ENCODE results near the gene PBX3.

Gene PBX3

DNA sequence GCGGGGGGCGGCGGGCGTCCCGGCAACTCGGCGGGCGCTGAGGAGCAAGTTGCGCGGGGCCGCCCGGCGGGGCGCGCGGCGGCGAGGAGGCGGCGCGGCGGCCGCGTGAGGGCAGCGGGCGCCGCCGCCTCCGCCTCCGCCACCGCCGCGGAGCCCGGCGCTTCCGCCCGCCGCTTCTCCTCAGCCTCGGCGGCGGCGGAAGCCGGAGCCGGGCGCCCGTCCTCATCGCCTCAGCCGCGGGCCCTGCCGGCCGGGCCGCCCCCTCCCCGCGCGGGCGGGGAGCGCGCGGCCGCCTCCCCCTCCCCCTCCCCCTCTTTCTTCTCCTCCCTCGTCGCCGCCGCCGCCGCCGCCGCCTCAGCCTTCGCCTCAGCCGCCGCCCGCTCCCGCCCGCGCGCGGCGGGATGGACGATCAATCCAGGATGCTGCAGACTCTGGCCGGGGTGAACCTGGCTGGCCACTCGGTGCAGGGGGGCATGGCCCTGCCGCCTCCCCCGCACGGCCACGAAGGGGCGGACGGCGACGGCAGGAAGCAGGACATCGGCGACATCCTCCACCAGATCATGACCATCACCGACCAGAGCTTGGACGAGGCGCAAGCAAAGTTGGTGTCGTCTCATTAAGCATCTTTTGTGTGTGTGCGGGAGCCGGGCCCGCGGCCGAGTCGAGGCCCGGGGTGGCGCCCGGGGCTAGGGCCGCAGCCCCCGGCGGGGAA is at the start of gene PBX3:
Gene PBX3, plus strand, starts transcription at position 321 of the 712 bp plus-strand sequence.
- DNase-seq (ENCODE audit: low read depth) = peak; percentile 45

- DNase-seq (ENCODE audit: low read depth) = no peak
Observed at GRCh38 chr9:125699870-125700269, 47.3 kb upstream of the PBX3 start.

GRCh38 chr9:125700791-125701190 is 46.4 kb upstream of the PBX3 start:
- no peak for DNase-seq (ENCODE audit: low read depth)

GRCh38 chr9:125701351-125701750 is 45.8 kb upstream of the PBX3 start:
- DNase-seq (ENCODE audit: low read depth) = no peak

- DNase-seq (ENCODE audit: low read depth) = no peak
Observed at GRCh38 chr9:125703662-125704061, 43.5 kb upstream of the PBX3 start.

DNA sequence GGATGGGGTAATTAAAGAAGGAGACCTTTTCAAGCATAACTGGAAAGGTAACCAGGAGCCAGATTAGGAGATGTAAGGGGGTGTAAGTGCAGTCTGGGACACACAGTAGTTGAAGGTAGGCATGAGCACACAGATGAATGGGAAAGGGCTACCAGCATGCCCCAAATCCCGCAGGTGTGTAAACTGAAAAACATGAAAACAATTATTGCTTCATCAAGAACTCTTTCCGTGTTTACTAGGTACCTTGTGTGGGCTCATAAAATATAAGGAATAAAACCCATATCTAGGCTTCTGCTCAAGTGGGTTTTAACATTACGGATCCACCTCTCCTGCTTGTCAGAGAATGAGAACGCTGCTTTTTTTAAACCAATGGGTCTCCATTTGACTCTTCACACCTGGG is 41.3 kb upstream of the PBX3 start:
- DNase-seq (ENCODE audit: low read depth) = no peak

DNA sequence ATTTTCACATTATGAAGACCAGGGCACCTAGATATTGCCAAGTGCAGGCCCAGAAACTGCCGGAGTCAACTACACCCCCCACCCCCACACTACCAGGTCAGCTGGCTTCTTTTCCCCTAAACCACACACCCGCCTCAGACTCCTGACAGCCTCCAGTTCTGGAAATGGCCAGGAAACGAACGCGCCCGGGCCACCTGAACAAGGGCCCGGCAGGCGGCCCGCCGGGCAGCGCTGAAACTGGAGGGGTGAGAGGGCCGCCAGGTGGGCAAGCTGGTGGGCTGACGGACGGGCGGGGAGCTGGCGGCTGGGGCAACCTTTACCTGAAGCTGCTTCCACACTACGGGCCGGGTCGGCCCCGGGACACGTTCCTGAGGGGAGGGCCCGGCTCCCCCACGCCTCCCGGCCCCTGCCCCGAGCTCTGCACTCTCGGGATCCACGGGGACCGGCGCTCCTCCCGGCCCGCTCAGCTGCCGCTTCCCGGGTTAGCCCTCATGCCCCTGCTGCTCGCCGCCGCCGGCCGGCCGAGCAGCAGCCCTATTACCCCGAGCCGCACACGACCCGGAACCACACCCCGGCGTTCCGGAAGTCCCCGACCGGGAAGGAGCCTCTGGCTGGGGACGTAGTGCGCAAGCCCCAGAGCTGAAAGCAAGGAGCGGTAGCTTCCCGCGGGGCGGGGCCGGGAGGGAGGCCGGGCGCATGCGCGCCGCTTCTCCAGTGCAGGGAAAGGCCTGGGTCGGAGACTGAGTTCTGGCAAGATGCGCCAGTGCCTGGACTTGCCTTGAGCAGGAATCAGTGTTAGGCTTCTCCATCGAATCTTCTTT is 40.3 kb upstream of the PBX3 start, which contains the start of gene MAPKAP1:
Gene MAPKAP1, minus strand, starts transcription at position 558 of the 821 bp plus-strand sequence. CDS start 34,634 bp downstream, outside the sequence.
- DNase-seq (ENCODE audit: low read depth) = peak; percentile 88

DNA sequence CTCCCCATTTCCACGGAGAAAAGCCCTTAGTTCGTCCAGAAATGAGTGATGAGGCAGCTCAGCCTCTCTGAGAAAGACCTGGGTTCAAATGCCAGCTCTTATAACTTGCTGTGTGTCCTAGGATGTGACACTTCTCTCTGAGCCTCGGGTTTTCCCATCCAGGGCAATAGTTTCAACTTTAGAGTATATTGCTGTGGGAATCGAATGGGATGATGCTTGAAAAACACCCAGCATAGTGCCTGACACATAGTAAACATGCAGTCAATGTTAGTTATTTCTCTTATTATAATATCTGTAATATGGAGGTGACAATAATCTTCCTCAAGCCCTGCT is 39.7 kb upstream of the PBX3 start:
- no peak for DNase-seq (ENCODE audit: low read depth)

DNA sequence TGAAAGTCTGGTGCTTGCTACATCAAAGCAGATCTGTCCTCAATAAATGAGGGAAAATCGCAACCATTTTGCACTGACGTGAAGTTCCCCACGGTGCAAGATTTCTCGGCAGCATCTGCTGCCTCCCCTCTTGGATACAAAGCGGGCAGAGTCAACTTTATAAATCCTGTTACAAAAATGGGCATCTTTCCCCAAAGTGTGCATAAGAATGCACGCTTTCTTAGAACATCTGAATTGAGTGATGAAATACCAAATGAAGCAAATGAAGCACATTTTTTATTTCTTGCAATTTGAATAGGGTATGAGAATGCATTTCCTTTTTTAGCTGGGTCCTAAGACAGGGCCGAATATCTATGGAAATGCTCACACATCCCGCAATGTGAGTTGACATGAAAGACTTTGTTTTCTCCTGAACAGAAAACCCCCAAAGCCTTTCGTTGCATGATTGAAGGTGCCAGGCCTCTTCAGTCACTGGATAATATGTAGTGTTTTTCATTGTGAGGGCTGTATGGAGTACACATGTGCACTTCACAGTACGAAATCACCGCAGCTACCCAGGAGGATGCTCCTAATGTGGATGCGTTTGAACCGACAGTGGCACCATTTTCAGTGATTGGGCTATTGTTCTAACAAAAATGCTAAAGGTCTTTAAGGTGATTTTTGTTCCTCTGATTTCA is 20.6 kb upstream of the PBX3 start:
- DNase-seq (ENCODE audit: low read depth) = no peak

GRCh38 chr9:125730168-125730567 is 17.0 kb upstream of the PBX3 start:
- no peak for DNase-seq (ENCODE audit: low read depth)

GRCh38 chr9:125732562-125732961 is 14.6 kb upstream of the PBX3 start:
- no peak for DNase-seq (ENCODE audit: low read depth)

- DNase-seq (ENCODE audit: low read depth) = no peak
Observed at GRCh38 chr9:125739436-125739835, 7.7 kb upstream of the PBX3 start.

DNA sequence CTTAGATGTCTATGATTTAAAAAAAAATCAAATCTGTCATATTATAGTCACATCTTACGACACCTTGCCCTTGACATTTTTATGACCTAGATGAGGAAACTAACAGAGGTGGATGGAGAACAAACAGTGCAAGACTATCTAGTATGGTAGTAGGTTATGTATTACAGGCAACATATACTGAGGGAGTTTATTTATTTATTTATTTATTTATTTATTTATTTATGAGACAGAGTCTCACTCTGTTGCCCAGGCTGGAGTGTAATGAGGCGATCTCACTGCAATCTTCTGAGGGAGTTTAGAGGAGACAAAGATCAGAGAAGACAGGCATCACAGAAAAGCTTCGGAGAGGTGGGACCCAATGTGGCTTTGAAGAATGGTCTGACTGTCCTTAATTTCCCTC is 4.5 kb upstream of the PBX3 start:
- no peak for DNase-seq (ENCODE audit: low read depth)

GRCh38 chr9:125743682-125744428 is 3.3 kb upstream of the PBX3 start:
- DNase-seq (ENCODE audit: low read depth) = no peak

- no peak for DNase-seq (ENCODE audit: low read depth)
Observed at GRCh38 chr9:125744616-125745015, 2.6 kb upstream of the PBX3 start.

GRCh38 chr9:125745018-125745417 is 2.2 kb upstream of the PBX3 start:
- no peak for DNase-seq (ENCODE audit: low read depth)

DNA sequence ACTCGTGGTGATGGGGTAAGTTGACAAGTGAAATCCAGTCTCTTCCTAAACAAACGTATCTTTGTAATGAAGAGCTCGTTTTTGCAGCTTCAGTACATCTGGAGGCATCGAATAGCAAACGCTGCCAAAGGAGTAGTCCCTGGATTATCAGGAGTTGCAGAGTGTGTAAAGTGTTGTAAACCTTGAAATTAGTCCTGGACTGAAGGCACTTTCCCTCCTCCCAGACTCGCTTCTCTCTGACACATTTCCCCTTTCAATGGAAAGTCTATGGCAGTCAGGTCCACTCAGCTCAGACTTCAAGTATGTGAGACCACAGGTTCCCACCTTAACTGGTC is 1.5 kb upstream of the PBX3 start:
- no peak for DNase-seq (ENCODE audit: low read depth)

GRCh38 chr9:125746017-125746773 is 978 bp upstream of the PBX3 start:
- peak; percentile 89 for DNase-seq (ENCODE audit: low read depth)

DNA sequence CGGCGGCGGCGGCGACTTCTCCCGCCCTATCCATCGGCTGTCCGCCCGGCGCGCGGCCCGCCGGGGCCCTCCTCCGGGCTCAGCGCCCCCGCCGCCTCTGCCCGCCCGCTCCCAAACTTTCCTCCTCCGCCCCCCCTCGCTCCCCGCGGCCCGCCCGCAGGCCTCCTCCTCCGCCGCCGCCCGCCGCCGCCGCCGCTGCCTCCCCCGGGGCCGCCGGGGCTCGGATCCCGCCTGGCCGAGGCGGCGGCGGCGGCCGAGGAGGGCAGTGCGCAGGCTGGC is 460 bp upstream of the PBX3 start:
- DNase-seq (ENCODE audit: low read depth) = no peak

- DNase-seq (ENCODE audit: low read depth) = no peak
Observed at GRCh38 chr9:125747765-125748445, 732 bp downstream of the PBX3 start.

DNA sequence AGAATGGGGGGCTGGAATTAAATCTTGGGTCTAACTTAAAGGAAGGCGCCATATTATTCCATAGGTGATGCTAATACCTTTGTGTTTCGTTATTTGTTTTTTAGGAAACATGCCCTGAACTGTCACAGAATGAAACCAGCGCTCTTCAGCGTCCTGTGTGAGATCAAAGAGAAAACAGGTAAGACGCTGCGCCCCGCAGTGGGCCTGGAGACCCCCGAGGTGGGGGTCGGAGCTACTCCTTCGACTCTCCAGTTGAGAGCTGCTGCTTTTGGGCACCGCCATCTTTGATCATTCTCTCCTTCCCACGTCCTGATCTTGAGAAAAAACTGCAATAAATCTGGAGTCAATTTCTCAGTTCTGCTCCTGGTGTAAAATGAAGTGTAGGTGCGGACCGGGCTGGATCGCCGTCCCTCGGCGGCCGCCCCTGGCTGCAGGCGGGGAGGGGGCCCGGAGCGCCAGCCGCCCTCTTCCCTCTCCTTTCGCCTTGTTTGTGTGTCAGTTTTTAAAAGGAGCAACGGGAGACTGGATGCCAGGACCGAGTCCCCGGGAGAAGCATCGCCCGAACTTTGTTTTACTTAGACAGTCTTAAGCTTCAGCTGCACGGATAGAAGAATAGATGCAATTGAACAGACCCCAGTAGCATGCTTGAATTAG is 1.4 kb downstream of the PBX3 start:
- no peak for DNase-seq (ENCODE audit: low read depth)
